SIG-M5 (cell line): Measurements from ENCODE around the gene HS6ST1.
"Not testable (repeated sequence)": the region's sequence is repeated elsewhere in the genome, so short reads cannot be mapped to it uniquely, and the experiment has no call there.

Experiments
- DNase-seq: peaks from one replicate; lab custom pipeline; 2025; lab: John Stamatoyannopoulos, UW

The HS6ST1 gene

DNA sequence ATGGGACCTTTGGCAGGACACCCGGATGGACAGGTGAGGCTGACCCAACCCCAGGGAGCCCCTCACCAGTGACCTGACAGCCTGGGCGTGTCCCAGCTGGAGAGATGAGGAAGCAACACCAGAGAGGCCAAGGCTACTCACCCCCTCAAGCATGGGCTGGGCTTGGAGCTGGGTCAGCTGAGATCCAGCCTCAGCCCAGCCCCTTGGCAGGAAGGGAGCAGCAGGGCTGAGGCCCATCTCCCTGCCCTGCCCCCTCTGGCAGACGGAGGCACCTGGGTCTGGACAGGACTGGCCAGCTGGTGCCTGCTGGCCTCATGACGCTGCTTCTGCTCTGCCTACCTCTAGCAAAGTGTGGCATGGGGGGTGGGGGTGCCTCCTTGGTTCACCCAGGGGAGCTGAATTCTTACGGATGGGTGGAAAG is 37.8 kb downstream of the HS6ST1 start:
- no peak for DNase-seq

DNA sequence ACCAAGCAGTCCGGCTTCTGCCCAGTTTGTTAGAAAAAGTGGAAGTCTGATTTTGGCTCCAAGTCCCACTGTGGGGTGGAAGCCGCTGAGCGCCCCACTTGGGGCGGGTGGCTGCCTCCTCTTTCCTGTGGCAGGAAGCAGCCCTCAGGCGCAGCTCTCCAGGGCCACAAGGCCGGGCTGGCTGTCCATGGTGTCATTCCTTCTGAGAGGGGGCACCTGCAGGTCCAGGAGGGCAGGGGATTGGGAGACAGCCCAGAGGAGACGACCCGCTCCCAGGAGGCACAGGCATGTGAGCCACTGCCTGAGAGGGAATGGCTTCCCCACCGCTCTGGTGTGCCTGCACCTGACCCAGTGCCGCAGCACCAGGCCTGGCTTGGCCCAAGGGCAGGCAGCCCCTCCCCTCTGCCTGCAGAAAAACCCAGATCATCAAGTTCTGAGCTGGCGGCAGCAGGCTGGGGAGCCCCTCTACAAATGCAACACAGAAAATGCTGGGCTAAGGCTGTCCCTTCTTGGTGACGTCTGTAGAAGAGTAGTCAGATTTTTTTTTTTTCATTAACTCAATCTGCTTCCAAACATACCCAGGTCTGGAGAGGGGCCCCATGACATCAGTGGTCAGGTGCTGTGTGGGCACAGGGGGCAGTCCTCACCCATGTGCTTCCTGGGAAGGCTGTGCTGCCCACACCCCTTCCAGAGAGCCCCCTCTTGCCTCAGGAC is 38.4 kb downstream of the HS6ST1 start:
- DNase-seq = no peak

DNA sequence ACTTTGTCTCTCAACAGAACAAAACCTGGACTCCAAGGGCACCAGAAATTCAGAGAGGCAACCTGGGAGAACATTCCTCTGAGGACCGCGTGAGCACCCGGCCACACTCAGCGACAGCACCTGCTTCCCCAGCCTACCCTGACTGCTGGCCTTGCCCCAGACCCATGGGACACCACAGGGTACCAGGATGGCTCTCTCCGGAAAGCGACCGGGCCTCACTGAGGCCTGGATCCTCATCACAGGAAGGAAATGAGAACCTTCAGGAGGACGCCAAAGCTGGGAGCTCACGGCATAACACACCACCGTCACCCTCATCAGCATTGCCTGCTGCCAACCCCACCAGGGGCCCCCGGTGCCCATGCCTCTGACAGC is 38.9 kb downstream of the HS6ST1 start:
- no peak for DNase-seq

DNA sequence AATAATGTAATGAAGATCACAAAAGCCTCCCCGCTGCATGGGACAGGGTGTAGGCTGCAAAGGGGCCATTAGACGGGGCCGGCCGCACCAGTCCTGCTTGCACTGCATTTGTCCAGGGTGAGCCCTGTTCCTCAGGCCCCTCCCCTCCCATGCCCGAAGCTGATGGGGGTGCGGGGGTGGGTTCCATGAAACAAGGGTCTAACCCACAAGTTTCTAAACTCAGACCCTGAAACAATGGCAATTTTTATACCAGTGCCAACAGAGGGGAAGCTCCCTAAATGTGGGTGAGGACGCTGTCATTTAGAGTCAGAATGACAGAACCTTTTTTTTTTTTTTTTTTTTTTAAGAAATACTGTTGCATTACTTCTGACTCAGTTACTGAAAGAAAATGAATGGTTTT is 39.7 kb downstream of the HS6ST1 start:
- no peak for DNase-seq

DNA sequence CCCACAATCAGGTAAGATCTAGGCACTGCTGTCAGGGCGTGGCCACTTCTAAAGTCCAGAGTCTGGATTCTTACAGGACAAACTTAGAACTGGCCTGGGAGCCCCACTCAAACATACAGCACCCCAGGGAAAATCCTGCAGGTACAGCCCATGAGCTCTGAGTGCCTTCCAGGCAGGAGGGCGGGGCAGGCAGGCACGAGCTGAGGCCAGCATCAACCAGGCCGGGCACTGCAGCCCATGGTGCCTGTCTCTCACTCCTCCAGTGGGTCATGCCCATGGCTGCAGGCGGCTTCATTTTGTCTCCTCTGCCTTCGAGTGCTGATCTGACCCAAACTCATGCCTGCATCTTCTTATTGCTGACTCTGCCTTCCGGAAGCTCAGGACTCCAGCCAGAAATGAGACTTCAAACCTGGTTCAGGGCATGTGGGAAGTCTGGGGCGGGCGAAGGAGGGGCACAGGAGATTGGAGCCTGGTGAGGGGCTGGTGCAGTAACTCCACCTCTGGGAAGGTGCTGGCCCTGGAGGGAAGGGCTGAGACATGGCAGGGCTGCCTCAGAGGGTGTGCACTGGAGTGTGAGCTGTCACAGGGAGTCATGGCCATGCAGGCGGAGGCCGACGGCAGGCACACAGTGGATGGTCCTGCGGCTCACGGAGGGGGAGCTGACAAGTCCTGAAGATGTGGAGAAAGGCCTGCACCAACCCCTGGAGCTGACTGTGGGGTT is 40.5 kb downstream of the HS6ST1 start:
- DNase-seq = no peak

DNA sequence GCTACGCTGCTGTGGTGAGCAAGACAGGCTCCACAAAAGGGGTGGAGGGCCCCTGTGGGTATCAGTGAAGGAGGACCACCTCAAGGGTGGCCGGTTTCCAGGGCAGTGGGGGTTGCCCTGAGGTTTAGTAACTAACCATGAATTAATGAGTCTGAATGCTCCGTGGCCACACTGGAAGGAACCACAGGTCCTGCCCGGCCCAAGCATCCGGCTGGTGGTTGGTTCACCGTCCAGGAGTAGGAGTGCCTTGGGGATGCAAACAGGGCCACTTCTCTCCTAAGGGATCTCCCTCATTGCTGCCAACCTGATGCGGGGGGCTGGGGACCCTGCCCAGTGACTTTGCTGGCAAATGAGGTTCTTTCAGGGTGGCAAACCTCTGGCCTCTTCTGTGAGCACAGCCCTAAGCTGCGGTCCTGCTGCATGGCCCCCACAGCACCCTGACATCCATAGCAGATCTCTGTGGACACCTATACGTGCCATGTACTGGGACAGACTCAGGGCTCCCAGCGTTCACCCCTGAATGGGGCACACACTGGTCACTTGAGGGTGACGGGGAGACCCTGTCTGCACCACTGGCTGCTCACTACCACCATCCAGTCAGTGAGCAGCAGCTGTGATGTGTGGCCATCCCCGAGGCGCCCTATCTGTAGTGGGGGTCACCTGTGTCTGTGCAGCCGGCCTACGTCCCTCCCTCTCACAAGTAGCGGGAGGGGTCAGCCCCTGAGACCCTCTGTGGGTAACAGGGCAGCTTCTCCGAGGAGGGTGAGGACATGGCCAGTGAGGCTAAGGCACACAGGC is 41.6 kb downstream of the HS6ST1 start:
- DNase-seq = no peak

DNA sequence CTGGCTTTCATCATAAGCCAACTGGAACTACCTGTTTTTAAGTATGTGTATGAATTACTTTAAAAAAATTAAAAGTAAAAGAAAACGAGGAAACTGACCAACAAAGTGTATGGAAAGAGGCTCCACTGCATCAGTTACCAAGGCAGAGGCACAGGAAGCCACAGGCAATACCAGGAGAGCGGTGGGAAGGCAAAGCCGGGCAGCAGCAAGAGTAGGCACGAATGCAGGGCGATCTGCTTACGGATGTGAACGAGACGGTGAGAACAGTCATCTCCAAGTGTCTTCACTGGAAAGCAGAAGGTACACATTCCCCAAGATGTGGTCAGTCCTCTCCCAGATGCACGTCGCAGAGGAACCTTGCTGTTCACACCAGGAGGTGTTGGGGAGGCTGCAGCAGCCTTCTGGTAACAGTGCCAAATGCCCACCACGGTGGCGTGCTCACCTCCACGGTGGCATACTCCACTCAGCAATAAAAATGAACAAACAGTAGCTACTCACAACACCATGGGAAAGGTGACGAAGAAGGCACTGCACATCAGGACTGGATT is 43.1 kb downstream of the HS6ST1 start:
- no peak for DNase-seq

DNA sequence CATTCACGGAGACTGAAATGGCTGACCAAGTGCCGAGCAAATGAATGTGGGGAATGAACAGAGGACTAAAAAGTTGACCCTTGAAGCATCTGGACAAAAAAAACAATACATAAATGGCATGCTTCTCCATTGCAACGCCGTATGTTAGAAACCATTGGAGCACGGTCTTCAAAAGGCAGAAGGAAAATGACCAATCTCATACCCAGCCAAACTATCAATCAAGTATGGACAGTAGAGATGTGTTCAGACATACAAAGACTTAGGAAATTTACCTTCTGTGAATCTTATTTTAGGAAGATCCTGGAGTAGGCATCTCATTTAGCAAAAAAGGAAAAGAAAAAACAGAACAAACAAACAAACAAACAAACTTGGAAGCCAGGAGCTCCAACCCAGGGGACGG is 44.5 kb downstream of the HS6ST1 start:
- no peak for DNase-seq

DNA sequence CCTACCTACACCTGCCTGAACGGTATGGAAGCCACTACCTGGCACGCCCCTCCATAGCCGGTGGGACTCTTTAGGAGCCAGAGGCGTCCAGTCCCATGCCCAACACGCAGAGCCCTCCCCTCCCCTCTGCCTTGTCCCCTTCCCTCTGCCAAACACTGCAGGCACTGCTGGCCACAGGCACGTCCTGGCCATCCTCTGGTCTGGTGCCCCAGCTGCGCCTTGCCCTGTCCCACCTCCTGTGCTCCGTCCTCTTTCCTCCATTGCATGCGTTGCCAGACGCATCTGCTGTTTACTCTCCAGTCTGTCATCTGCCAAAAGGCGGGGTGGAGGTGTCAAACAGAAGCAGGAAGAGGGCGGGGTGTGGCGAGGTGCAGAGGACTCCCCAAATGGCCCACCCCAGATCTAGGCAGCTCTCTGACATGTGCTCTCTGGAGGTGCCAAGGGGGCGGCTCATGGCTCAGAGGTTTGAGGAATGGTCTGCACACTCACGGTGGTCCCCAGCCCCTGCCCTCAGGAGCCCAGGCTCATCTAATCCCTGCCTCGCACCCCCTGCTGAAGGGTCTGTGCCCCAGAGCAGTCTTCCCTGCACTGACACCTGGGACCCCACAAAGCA is 45.1 kb downstream of the HS6ST1 start:
- no peak for DNase-seq

DNA sequence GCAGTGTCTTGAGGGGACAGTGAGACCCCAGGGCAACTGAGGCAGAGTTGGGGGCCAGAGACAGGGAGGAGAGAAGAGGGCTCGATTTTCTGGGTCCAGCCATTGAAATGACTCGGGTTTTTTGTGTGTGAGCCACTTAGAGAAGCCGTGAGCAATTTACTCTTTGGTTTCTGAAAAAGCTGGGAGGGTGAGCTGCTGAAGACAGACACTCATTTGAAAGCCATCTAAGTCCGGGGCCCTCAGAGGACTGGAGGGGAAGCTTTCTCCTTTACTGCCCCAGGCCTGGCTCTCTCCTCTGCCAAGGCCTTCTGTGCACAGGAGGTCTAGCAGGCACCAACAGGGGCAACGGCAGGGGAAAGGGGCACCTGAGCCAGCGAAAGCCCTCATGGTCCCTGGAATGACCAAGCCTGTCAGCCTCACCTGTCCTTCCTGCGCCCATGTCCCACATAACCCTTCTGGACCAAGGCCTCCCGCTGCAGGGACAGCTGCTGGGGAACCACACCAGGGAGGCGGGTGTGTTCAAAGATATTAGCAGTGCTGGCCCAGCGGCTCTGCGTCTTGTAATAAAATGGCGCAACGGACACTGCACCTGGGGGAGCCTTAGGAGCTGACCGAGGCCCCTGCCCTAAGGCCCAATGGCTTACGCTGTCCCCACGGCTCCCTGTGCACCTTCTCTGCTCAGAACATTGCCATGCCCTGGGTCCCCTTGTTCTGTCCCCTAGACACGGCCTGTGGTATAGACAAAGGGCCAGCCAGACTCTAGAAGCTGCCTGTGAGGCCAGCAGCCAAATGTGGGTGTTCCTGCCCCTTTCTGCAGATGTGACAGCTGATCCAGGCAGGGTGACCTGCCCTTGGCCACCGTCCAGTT is 45.8 kb downstream of the HS6ST1 start:
- DNase-seq = no peak

DNA sequence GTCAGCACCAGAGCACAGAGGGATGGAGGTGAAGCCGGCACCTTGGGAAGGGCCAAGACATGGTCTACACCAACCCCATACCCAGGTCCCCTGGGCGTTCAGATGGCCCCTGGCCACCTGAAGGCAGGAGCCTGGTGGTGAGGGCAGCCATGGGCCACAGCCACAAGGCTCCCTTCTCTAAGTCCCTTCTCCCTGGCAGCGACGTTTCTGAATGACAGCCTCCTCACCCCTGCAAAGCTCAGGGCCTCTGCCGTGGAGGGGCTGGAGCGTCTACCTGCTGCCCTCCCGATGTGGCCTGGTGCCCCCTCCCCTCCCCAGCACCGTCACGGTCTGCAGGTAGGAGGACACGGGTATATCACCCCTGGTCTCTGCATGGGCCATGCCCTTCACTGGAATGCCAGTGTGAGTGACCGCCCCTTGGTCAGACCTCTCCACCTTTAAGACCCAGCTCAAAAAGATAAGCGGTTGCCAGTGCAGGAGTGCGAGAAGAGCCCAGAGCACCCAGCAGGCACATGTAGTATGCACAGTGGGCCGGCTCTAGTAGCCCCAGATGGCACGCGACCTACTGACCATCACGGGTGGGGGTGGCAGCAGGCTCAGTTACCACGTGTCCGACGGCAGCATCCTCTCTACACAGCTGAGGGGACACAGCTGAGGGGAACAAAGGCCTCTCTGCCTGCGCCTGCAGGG is 46.6 kb downstream of the HS6ST1 start:
- no peak for DNase-seq

DNA sequence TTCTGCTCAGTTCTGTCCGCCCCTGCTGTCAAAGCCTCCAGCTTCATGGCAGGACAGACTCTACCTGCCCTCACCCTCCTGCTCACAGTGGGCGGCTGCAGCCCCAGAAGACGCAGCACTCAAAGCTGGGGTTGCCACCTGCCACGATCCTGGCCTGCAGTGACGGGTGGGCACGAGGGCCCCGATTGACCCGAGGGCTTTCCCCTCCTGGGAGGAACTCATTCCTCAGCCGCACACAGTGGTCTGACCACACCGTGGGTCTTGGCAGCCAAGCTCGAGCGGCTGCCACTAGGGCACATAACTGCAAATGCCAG is 47.1 kb downstream of the HS6ST1 start:
- no peak for DNase-seq

DNA sequence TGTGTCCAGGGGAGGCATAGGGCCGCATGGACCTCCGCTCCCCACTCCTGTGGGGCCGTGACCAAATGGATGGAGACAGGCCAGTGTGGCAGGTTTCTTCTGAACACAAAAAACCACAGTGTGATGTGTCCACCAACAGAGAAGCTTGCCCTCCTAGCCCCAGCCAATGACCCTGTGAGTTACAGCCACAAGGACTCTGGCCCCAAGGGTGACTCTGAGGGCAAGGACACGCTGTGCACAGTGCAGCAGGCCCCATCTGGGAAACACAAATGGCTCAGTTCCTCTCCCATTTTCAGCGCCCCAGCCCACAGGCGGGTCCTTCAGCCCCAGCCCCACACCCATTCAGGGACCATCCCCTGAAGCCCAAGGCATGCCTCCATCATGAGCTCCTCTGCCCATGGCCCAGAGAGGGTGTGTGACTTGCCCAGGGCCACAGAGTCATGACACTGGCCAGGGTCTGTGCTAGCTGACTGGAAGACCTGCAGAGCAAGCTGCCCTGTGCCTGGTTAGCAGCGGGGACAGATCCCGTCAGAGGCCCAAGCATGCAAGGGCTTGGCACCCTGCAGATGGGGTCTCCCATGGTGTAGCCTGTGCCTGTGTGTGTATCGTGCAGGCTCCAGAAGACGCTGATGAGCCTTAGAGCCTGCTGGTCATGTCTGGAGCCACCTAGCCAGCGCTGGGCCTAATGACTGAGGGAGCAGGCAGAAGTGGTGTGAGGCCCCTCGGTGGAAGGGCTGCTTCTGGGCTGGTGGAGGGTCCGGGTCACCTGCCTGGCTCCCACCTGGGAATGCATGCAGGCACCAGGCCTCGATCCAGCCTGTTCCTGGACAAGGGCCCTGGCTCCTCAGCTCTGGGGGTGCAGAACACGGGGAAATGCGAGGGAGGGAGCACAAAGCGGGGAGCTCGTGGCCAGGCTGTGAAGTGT is 47.7 kb downstream of the HS6ST1 start:
- DNase-seq = no peak

DNA sequence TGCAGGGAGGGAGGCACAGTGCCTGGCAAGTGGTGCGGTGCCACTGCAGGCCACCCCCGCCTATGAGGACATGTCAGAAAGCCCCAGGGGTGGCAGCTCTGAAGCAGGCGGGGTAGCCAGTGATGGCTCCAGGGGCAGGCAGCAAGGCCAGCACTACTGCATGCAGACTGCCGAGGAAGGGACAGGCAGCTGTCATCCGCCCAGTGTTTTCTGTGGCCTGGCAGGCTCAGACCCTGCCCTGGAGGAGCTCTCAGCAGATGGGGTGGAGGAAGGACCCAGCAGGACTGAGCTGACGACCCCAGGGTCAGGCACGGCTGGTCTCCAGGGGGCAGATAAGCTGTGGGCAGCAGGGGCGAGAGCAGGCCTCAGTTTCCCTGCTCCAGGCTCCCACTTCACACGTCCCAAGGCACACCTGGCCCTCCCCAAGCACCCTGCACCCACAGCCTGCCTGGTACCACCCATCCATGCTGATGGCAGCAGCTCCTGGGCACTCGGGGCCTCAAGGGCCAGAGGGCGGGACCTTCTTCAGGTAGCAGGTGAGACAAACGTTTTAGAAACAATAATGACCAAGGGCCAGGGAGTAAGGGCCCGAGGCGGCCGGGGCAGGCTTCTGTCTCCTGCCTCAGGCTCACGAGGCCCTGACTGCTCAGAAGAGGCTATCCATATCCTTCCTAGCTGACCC is 48.5 kb downstream of the HS6ST1 start:
- no peak for DNase-seq

DNA sequence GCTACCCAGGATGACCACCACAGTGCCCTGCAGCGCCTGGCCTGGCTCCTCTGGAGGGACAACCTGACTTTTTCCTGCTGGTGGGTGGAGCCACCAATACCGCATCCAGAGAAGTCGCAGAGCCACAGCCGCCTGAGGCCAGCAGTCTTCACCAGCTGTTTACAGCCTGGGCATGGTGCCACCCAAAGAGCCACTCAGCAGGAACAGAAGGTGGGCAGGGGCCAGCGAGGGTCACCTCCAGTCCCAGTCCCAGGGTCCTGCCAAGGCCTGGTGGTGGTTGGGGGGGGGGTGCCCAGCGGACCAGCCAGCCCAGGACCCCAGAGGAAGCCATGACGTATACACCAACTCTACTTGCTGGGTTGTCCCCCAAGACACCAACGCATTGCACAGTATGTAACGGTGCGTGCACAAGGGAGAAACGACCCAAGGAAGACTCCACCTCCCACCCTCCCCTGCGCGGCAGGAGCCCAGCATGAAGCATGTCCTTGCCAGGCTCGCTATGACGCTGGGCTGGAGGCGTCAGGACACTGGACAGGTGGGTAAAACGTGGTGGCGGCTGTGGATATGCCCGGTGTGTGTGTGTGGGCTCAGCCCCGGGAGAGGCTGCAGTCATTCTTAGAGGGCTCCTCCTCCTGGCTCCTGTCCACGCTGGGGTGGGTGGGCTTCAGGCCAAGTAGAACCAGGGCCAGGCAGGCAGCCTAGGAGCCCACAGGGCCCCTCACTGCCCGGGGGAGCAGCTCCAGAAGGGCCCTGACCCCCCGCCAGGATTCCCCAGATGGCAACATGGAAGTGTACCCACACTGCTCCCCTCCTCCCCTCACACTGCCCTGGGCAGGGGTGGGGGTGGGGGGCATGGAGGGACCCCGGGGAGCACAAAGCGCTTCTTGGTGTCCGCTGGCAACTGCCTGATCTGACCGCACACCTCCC is 49.3 kb downstream of the HS6ST1 start:
- DNase-seq = no peak

DNA sequence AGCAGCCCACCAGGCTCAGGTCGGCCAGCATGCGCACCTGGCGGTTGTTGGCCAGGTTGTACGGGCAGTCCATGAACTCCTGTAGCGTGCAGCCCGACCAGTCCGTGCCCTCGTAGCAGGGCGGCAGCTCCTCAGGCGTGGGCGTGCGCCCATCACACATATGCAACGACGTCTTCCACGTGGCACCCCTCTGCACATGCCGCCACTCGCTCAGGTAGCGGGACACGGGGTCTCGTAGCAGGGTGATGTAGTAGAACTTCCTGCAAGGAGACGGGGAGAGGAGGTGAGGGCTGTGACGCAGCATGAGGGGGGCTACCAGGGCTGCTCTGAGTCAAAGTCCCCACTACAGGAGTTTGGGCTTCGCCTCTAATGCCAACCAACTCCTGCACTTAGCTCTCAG is 50.1 kb downstream of the HS6ST1 start:
- not testable (repeated sequence) for DNase-seq

DNA sequence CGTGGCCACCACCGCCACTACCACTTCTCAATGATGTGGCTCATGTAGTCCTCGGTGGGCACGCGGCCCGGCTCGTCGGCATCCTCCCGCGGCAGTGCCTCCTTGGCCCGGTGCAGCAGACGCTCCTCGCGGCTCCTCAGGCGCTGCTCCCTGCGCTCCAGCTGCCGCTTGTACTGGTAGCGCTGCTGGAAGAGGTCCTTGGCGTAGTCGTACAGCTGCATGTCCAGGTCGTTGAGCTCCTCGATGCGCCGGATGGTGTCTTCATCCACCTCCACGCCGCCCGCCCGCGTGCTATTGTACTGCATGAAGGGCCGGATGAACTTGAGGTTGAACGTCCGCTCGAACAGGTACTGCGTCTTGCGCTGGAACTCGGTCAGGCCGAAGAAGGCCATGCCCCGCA is 50.5 kb downstream of the HS6ST1 start:
- not testable (repeated sequence) for DNase-seq

DNA sequence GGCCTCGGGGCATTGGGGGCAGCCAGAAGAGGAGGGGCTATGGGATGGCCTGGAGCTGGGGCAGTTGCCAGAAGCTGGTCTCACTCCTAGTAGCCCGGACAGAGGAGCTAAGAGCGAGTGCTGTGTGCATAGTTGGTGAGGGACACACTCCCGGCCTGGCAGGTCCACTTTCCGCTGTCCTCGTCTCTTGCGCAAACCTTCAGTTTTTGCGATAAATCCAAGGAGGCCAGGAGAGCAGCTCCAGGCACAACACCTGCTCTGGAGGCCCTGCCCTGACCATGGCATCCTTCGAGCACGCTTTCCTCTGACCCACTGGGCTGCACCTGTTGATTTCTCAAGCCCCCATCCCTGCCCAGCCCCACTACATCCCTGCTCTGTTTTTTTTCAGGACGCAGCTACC is 51.0 kb downstream of the HS6ST1 start:
- not testable (repeated sequence) for DNase-seq
